H4 (cell line): ENCODE measurements around the gene PKDCC. TPM values are rescaled to one million over a fixed set of nuclear protein-coding genes. Genes with fewer than 3 reads are reported as not detected.

Experiments used
- DNase-seq: peaks from one replicate; pipeline ENCODE4 v3.0.0-alpha.2; 2015; ENCODE audit warnings: low spot score
- total RNA-seq: library from RNA; depleted of rRNA; stranded (reverse); fragments of >200 nt; shearing (Covaris generic); gene quantifications from 2 replicates; pipeline ENCODE4 v1.2.3, GENCODE V29; 2014

Gene PKDCC
- total RNA-seq, 1 experiment from 2014 or later: 10.2 TPM

DNA sequence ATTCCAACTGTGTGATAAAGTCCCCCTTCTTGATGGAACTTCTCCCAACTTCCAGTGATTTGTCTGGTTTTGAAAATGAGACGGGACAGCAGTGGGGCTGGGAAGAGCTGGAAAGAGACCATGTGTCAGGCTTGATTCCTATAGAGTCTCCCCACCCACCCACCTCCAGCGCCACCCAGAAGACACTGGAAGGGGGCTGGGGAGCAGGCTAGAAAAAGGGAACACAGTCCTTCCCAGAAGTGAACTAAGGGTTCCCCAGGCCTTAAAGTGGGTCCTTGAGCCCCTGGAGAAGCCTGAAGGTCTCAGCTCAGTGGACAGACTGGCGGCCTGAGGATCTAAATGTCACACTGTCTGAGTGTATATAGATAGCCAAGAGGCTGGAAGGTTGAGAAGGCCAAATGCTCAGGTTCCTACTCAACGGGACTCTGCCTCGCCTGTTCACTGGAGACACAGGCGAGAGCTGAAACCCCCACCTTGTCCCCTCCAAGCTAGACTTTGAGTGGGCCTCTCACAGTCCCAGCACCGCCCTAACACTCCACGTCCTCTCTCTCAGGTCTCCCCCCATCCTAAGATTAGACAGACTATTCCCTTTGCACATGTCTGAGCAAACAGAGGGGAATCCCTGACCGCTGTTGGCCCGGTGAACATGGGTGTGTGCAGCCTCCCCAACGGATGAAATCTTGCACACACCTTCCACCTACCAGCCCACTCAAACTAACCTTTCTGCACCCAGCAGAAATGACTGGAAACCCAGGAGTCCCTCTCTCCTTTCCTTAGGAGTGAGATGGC is 1.6 kb downstream of the PKDCC start:
- no peak for DNase-seq

DNA sequence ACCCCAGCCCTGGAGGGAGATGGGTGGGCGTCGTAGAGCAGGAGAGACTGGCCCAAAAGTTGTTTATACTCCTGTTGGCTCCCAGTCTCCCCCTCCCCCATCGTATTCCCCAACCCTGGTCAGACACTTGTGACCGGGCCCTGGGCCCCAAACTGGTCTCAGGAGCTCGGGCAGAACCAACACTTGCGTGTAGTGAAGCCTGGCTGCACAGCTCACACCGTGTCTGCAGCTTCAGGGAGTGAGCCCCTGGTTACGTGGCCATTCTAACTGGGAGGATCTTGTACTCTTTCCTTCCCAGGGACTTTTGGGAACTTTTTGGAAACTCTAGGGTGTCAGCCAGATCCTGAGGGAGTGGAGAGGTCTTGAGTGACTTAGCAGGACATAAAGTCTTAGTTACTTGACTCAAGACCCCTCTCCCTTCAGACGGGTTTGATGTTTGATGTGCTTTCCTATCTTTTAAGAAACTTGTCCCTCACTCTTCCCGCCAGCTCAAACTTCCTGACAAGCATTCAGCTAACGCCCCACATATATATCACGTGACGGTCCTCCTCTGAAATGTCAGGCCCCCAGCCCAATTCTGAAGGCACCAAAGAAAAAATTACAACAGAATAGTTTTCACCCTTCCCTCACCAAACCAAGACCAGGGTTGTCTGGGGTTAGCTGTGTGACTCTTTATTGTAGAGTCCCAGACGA is 2.3 kb downstream of the PKDCC start:
- DNase-seq: no peak

DNA sequence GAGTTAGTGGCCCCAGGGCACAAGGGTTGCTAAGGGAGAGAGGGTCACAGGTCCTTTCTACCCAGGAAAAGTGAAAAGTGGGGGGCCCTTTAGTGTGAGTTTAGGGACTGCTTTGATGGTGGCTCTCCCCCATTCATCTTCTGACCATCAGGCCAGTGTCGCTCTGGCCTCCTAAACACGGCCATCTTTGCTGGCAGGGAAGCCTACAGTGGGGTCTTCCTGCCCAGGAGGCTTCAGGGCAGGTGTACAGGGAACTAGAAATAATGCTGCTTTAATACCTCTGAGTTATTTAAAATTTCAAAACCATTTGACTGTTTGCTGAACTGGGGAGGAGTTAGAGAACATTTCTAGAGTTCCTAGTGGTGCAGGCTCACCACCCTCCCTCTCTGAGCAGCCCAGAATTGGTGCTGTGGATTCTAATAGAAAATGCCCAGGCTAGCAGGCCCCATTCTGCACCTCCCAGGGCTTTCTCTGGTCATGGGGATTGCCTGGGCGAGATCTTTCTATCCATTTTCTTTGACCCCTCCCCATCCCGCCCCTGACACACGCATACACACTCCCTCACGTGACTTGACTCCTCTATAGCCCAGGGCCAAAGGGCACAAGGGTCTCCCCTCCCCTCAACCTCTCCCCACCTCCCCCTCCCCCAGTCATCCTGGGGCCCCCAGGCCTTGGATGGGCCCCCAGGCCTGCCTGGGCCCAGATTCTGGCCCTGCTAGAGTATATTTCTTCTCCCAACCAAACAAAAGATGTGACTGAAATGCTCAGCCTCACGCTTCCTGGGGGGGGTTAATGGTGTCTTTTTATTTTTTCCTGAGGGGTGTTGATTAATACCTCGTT is 3.1 kb downstream of the PKDCC start:
- DNase-seq: no peak

DNA sequence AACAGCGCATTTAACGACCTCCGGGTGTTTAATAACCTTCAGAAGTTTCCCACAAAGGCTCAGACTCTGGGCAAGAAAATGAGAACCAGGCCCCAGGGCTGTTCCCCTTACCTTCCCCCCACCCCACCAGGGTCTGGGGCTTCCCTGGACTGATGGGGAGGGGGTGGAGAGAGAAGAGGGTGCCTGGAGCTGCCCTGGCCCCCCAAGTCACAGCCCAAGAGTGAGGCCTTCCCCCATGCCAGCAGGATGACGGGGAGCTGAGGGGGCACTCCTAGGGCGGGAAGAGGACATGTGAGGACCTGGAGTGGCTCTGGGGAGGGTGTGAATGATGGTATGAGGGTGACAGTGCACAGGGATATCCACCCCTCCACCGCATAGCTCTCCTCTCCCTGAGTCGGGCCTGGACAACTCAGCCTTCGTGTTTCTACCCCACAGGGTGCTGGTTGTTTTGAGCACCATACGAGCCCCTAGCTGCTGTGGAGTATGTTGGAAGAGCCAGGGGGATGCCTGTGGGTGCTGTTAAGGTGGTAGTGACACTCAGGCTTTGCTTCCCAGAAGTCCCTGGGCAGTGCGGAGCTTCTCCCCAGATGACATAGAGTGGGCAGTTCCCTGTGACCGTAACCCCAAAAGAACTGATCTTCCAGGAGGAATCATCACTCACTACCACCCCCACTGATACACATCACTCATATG is 3.9 kb downstream of the PKDCC start:
- DNase-seq: no peak

DNA sequence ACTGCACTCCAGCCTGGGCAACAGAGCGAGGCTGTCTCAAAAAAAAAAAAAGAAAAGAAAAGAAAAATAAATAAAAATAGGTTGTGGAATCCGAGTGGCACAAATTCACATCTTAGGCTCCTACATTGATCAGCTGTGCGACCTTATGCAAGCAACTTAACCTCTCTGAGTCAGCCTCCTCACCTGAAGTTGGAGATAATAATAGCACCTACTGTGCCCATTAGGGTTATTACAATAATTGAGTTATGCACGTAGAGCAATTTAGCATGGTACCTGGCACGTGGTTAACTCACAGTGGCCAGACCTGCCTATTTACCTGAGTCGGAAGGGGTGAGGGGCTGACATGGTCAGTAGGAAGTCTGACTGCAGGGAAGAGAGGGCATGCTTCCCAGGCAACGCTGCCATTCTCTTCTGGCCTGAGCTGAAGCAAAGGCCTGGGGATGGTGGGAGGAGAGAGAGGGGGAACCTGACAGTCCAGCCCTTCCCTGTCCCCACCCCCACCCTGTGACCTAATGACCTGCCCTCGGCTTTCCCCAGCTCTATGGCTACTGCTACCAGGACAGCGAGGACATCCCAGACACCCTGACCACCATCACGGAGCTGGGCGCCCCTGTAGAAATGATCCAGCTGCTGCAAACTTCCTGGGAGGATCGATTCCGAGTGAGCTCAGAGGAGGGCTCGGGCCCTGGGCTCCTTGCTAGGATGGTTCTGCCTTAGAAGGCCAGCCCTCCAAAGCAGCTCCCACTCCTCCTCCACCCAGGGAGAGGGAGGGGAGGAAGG is 5.1 kb downstream of the PKDCC start:
- DNase-seq: no peak

DNA sequence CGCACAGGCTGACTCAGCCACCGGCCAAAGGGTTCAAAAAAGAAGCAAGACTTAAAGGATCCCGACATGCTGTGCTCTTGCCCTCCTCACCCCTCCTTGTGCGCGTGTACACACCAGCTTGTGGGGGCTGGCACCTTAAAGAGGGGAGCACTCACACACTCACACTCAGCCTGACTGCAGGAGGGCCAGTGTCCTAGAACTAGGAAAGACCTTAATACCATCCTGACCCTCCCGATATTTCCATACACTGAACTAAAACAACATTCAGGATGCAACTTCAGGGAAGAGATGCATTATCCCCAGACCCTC is 5.6 kb downstream of the PKDCC start:
- no peak for DNase-seq

DNA sequence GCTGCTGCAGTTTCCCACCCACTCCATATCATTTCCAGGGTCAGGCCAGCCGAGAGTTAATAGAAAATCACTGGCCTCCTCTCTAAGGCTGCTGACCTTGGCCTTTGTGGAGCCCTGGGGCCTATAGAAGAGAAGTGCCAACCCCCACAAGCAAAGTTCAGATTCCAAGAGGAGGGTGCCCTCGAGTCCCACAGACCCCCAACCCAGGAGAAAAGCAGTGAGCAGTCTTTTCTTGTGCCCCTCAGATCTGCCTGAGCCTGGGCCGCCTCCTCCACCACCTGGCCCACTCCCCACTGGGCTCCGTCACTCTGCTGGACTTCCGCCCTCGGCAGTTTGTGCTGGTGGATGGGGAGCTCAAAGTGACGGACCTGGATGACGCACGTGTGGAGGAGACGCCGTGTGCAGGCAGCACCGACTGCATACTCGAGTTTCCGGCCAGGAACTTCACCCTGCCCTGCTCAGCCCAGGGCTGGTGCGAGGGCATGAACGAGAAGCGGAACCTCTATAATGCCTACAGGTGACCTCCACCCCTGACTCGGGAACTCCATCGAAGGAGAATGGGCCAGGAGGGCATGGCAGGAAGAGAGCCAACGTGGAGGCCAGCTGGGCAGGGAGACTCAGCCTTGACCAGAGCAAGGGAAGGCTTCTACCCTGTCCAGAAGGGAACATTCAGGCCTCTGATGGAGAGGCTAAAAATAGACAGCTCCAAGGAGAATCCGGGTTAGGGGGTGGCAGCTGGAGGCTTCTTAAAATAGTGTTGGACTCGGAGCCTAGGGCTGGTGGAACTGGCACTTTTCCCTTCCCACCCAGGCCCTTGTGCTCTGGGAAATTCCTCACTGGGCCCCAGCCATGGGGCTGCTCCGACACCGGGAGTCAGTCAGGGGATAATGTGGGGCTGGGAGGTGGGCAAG is 6.2 kb downstream of the PKDCC start:
- DNase-seq: no peak

DNA sequence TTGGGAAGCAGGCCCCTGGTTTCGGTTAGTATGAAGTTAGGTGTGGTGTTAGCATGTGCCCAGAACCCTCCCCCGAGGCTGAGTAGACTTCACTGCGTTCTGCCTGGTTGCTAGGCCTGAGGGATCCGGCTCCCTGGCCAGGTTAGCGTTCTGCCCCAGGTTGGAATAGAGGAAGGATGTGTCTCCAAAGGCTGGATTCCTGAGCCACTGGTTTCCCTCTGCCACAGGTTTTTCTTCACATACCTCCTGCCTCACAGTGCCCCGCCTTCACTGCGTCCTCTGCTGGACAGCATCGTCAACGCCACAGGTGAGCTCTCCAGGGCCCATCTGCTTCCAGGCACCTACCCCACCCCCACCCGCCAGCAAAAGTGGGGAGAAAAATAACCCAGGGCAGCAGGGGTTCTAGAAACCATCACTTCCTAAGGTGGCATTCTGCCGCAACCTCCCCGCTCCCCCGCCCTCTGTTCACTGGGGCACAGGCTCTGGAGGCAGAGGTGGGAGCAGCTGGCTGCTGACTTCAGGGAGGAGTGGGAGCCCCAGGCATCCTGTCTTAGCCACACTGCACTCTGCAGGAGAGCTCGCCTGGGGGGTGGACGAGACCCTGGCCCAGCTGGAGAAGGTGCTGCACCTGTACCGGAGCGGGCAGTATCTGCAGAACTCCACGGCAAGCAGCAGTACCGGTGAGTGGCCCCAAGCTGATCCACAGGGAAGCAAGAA is 7.1 kb downstream of the PKDCC start:
- DNase-seq: no peak

DNA sequence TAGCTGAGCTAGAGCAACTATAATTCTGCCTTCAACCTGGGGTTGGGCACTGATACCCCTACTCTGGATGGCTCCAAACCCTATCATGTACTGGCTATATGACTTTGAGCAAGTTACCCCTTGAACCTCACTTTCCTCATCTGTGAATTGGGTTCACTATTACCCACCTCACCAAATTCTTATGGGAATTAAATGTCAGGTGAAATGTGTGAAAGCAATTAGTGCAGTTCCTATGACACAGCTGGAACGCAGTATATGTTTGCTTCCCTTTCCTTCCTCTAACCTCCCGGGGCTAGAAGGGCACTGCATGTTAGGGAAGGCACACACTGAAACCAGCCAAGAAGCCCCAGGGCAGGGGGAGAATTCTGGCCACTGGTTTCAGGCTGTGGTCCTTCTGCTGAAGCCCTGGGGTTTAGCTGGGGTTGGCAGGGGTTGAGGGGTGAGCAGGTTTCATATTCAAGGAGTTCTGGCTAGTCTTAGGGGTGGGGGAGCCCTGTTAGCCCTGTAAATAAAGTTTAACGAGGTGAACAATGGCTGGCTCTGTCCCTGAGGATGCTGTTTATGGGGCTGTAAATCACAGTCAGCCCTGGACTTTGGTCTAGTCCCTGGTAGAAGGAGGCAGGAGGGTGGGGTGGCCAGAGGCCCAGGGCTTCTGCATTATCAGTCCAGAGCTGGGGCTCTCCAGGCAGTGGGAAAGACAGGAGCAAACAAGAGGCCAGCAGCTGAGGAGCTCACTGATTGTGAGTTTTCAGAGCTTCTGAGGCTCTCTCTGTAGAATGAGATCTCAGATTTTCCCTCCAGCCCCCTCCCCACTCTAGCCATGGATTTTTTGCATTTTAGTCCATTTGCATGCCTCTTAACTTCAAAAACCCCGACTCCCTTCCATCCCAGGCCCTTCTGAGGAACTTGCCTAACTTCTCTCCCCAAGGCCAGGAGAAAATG is 8.0 kb downstream of the PKDCC start:
- DNase-seq: no peak

DNA sequence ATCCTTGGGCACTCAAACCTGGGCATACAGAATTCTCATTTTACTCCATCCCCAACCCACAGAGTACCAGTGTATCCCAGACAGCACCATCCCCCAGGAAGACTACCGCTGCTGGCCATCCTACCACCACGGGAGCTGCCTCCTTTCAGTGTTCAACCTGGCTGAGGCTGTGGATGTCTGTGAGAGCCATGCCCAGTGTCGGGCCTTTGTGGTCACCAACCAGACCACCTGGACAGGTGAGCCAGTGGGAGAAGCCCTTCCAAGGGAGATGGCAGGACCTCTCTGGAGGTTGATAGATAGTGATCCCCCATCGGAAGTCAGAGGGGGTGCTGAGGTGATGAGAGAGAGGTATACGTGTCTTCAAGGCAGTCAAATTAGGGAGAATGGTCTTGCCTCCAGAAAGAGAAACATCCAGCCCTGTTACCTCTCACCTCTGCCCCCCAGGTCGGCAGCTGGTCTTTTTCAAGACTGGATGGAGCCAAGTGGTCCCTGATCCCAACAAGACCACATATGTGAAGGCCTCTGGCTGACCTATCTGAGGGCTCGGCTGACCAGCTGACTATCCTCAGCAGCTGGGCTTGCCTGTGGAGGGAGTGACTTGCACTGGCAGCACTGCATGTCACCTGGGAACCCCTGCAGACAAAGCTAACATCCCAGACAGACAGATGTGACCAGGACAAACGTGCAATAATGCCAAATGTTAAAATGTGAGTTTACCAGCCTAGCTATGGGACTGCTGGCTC is 9.5 kb downstream of the PKDCC start:
- DNase-seq: no peak

DNA sequence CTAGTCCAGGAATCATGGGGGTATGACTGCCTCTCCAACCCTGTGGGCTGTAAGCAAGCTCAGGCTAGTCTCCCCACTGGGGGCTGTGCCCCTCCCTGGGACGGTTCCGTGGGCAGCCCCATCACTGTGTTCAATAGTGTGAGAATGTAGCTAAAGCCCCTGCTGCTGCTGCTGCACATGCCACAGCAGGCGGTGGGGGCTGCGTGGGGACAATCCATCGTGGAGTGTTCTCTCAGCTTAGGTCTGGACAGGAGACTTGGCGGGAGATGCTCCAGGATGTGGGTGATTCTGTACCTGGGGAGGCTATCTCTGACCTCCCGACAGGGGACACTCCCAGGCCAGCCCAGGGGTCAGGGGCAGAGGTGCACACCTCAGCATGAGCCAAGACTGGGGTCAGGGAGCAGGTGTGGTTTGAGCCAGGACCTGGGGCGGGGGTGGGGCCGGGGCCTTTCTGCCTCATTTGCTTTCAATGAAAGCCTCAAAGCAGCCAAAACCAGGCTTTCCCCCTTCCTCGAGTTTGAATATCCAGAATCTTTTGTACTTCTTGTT is 10.2 kb downstream of the PKDCC start:
- DNase-seq: no peak

DNA sequence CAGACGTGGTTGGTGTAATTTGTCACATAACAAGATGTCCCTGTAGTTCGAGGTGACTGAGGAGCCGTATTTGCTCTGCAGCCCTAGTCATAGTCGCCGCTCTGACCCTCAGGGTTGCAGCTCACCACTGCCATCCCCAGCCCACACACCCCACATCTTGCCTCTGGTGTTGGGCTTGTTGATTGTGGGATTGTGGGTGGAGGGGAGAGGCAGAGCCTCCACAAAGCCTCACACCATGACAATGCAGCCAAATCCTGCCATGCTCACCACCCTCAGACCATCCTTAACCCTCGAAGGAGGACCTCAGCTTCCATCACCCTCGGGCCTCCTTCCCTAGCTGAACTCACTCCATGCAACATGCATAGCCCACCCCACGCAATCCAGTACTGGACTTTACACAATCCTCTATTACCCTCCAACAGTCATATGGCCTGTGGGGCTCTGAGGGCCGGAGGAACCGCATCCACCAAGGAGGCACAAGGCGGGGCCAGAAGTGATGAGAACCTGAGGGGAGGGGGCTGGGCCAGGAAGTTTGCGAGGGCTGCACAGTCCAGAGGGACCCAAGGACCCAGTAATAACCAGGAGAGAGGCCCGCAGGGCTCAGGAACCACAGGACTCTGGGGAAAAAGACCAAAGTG is 11.6 kb downstream of the PKDCC start:
- no peak for DNase-seq

DNA sequence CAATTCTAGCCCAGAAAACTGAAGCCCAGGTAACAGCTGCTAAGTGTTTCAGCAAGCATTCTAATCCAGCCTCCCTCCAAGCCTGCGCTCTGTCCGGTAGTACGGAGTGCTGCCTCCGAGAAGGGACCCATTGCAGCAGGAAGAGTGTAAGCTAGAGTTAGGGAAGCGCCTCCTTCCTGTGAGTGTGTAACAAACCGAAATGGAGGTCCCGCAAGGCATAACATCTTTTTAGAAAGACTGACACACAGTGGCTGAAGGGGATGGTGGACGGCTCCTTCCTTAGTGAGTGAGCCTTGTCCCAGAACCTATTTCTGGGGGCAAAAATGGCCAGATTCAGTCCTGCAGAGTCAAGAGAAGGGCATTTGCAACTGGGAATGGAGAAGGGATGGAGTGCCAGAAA is 12.2 kb downstream of the PKDCC start:
- DNase-seq: no peak

DNA sequence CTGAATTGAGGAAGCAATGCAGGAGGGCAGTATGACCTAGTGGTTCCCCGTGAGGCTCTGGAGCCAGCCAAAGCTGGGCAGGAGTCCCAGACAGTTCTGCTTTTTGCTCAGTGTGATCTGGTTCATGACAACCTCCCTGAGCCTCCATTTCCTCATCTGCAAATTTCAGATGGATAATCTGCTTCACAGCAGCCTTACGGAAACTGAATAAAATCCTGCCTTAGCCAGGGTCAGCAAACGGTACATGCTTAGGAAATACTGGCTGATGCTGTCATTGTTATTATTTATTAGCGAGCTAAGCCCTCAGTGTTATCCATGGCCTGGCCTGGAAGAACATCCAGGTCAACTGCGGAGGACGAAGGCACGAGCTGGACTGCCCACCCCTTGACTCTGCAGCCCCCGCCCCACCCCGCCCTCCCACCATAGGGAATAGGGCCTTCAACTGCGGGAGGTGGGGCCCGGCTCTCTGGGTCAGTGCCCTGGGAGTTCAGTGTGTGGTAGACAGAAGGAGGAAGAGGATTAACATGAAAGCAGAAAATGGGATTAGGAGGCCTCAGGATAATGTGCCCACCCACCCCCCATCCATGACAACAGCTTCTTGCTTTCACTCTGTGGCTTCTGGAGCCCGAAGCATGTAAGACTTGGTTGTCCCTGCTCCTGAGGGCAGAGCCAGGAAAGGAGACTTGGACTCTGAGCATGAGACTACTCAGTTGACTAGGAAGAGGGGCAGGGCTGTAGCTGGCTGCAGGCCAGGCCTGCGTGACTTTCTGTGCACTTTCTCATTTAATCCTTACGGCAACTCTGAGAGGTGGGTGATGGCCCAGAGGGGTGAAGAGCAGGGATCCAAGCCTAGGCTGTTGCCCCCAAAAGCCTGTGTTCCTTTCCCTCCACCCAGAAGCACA is 13.1 kb downstream of the PKDCC start:
- DNase-seq: no peak

DNA sequence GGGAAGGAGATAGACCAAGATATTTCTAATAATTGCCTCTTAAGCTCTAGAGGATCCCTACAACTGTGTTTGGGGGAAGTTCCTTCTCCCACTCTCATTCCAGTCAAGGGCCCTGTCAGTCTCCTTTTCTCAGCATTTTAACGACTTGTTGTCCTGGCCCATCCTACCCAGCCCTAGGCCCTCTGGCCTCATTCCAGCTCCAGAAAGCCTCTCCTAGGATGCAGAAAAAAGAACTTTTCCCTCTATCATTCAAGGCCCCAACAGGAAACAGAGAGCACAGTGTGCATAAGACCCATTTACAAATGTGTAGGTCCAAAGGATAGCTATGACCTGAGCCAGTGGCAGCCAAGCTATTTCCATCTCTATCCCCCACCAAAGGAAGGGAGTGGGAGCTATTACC is 14.0 kb downstream of the PKDCC start:
- no peak for DNase-seq
